NOMO-1 treated with dmso at 0.1 percent for 144 hours (cell line): Measurements from ENCODE around the gene TUBB1.
"Not testable (repeated sequence)": the region's sequence is repeated elsewhere in the genome, so short reads cannot be mapped to it uniquely, and the experiment has no call there.

ENCODE experiments used
- DNase-seq: peaks from one replicate; lab custom pipeline; 2025; ENCODE audit not compliant: unreplicated experiment; lab: John Stamatoyannopoulos, UW

The TUBB1 gene

GRCh38 chr20:59005523-59006166 lies 13.6 kb upstream of the TUBB1 start:
- no peak for DNase-seq

GRCh38 chr20:59006167-59006863 lies 12.9 kb upstream of the TUBB1 start:
- no peak for DNase-seq

- DNase-seq: peak; percentile 36
Observed at GRCh38 chr20:59006864-59007664, 12.2 kb upstream of the TUBB1 start, which contains the start of gene CTSZ. Gene CTSZ (minus strand): TSS chr20:59007254. CDS start chr20:59007128, 126 bp downstream.

GRCh38 chr20:59007665-59008511 lies 11.3 kb upstream of the TUBB1 start:
- DNase-seq: peak; percentile 86

- no peak for DNase-seq
Observed at GRCh38 chr20:59008715-59009336, 10.4 kb upstream of the TUBB1 start.

- no peak for DNase-seq
Observed at GRCh38 chr20:59010321-59010994, 8.8 kb upstream of the TUBB1 start.

- DNase-seq: no peak
Observed at GRCh38 chr20:59010995-59011873, 8.0 kb upstream of the TUBB1 start.

GRCh38 chr20:59011874-59012157 lies 7.4 kb upstream of the TUBB1 start:
- DNase-seq: not testable (repeated sequence)

GRCh38 chr20:59013031-59013951 lies 5.9 kb upstream of the TUBB1 start:
- no peak for DNase-seq

- no peak for DNase-seq
Observed at GRCh38 chr20:59013959-59014608, 5.1 kb upstream of the TUBB1 start.

GRCh38 chr20:59014680-59015389 lies 4.4 kb upstream of the TUBB1 start:
- no peak for DNase-seq

- DNase-seq: no peak
Observed at GRCh38 chr20:59015411-59015810, 3.8 kb upstream of the TUBB1 start.

- DNase-seq: no peak
Observed at GRCh38 chr20:59015812-59016711, 3.2 kb upstream of the TUBB1 start.

GRCh38 chr20:59016795-59017492 lies 2.3 kb upstream of the TUBB1 start:
- no peak for DNase-seq

- no peak for DNase-seq
Observed at GRCh38 chr20:59017493-59018231, 1.6 kb upstream of the TUBB1 start.
